Measurements from ENCODE around the gene TBXT.
"Not testable (repeated sequence)": the region's sequence is repeated elsewhere in the genome, so short reads cannot be mapped to it uniquely, and the experiment has no call there.

The TBXT gene, protein sequence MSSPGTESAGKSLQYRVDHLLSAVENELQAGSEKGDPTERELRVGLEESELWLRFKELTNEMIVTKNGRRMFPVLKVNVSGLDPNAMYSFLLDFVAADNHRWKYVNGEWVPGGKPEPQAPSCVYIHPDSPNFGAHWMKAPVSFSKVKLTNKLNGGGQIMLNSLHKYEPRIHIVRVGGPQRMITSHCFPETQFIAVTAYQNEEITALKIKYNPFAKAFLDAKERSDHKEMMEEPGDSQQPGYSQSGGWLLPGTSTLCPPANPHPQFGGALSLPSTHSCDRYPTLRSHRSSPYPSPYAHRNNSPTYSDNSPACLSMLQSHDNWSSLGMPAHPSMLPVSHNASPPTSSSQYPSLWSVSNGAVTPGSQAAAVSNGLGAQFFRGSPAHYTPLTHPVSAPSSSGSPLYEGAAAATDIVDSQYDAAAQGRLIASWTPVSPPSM

GRCh38 chr6:166167801-166168615 lies at the start of gene TBXT:
Gene TBXT (minus strand): TSS chr6:166167851. CDS start chr6:166167591, 260 bp downstream.
- DNase-seq = no peak

DNA sequence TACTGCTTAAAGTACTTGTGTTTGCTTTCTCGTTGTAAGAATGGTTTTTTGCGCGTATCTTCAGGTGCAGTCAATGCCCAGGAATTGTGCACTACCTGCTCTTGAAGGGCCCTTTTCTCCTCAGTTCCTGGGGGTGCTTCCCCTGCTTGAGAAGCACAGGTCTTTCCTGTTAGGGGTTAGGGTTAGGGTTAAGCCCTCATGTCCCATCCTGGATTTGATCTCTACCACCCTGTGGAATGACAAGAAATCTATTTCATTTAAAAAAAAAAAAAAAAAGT lies 39.6 kb upstream of the TBXT start:
- no peak for DNase-seq

GRCh38 chr6:166206510-166207283 lies 39.0 kb upstream of the TBXT start:
- no peak for DNase-seq

GRCh38 chr6:166206066-166206465 lies 38.4 kb upstream of the TBXT start:
- DNase-seq = no peak

- no peak for DNase-seq
Measured at GRCh38 chr6:166204852-166205650, 37.4 kb upstream of the TBXT start.

- DNase-seq = no peak
Measured at GRCh38 chr6:166203641-166204222, 36.1 kb upstream of the TBXT start.

DNA sequence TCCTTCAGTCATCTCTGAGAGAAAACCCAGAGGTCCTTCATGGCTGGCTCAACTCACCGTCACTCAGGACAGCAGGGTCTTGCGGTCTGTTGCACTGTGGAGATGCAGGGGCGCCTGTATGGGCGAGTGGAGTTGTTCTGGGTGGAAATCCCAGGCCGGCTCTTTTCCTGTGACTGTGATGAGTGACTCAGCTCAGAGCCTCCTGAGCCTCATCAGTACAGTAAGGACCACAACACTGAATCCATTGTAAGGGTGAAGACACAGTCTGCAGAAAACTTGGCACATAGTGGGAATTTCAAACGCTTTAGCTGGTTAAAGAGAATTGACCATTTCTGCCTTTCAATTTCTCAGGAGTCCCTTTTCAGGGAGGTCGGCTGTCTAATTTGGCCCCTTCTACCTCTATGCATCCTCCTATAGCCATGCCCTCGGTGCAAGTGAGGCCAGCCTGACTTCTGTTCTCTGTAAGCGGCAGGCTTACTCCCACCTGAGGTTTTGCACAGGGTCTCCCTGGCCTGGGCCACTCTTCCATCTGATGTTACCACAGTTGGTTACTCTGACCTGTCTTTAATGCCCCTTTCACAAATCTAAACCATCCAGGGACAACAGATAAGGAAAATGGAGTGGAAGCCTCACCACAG lies 35.5 kb upstream of the TBXT start:
- DNase-seq = no peak

- DNase-seq = no peak
Measured at GRCh38 chr6:166202321-166202733, 34.7 kb upstream of the TBXT start.

DNA sequence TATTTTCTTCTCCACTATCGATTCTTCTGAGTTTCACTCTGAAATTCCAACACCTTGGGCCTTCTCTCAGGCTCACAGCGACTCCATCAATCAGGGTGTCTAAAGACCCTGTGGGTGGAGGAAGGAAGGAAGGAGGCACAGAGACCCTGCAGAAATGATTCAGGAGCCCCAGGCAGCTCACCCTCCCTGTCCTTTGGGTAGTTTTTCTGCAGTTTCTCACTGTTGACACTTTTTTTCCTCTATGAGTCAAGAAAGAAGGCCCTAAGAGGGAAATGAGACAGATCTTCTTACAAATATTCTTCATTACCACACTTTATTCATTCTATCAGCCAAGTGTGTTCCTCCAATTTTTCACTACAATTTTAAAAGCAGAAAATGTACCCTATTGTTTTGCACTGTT lies 34.2 kb upstream of the TBXT start:
- DNase-seq = no peak

- DNase-seq = no peak
Measured at GRCh38 chr6:166197361-166197760, 29.7 kb upstream of the TBXT start.

- DNase-seq = no peak
Measured at GRCh38 chr6:166195860-166196238, 28.2 kb upstream of the TBXT start.

DNA sequence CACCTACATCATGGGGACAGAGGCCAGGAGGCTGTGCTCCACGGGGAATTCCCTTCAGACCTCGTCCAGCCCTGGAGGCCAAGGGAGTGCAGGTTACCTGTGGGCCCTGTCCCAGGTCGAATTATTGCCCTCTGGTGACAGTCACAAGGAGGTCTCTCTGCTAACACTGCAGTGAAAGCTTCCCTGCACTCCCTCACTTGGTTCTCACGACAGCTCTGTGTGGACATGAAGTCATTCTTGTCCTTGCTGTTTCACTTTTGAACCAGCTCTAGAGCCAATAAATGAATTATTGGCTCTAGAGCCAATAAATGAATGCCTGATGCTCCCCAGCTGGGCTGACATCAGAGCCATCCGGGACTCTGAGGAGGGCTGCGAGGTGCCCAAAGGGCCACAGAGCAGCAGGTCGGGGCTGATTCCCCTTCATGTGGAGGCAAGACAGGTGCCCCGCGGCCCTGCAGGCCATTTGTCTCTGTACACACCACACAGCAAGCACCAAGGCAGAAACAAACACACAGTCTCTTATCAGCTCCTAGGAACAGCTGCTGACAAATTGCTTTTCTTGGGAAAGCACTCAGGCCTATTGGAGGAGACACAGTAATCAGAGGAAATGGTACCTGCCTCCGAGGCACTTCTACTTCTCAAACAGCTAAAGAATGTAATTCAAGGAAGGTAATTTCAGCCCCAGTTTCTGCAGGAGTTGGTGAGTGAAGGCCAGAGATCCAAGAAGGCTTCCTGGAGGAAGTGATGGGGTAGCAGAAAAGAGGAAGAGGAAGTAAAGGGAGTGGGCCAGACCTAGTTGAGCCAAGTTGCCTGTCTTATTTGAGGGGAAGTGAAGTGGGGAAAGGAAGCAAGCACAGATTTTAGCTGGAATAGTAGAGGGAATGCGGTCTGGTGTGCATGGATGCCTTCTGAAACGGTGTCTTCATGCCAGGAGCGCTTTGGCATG lies 27.5 kb upstream of the TBXT start:
- no peak for DNase-seq

DNA sequence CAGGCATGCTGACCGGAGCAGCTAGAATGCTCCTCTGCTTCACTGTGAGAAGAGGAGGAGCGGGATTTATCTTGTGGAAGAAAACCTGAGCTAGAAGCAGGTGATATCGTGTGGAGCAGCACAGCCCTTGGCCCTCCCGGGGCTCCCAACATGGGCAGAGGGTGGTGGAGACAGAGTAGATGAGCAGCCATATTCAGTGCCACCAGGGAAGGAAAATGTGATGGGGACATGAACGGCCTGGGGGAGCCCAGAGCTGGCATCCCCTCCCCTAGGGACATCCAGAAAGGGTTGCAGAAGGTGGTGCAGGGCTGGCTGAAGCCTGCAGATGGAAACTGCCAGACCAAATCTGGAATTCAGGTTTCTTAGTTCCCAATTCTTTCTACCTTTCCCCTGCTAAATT lies 24.9 kb upstream of the TBXT start:
- DNase-seq = no peak

DNA sequence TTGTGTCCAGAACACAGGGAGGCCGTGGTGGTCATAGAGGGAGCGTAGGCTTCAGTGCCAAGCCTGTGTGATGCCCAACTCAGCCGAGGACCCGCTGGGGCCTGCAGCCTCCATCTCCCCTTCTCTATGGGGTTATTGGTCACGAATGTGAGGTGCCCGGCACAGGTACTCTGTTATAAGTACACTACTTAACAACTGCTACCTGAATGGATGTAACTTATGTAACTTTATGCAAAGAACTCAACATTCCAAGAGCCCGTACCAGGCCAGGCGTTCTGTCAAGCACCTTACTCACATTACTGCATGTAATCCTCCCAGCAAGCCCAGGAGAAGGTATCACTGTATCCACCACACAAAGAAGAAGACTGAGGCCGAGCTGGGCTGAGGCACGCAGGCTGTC lies 24.5 kb upstream of the TBXT start:
- no peak for DNase-seq

DNA sequence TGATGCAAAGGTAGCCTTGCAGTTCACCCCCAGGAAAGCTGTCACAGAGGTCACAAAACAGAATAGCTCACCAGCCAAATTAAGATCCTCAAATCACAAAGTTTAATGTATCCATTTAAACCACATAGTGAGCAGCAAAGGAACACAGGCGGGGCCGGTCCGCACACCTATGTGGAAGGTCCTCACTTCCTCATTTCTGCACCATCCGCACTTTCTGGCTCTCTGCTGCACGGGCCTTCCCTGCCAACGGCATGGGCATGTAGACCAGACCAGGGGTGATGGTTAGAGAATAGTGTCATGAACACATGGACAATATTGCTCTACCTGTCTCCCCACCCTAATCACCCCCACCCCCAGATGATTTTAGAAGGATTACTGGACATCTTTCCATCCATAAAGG lies 12.1 kb upstream of the TBXT start:
- no peak for DNase-seq

- DNase-seq = no peak
Measured at GRCh38 chr6:166176106-166176505, 8.5 kb upstream of the TBXT start.

DNA sequence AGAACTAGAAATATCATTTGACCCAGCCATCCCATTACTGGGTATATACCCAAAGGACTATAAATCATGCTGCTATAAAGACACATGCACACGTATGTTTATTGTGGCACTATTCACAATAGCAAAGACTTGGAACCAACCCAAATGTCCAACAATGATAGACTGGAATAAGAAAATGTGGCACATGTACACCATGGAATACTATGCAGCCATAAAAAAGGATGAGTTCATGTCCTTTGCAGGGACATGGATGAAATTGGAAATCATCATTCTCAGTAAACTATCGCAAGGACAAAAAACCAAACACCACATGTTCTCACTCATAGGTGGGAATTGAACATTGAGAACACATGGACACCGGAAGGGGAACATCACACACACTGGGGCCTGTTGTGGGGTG lies 7.4 kb upstream of the TBXT start:
- not testable (repeated sequence) for DNase-seq

- DNase-seq = no peak
Measured at GRCh38 chr6:166174031-166174430, 6.4 kb upstream of the TBXT start.

- DNase-seq = no peak
Measured at GRCh38 chr6:166173281-166173951, 5.8 kb upstream of the TBXT start.

- no peak for DNase-seq
Measured at GRCh38 chr6:166172546-166172945, 4.9 kb upstream of the TBXT start.
